ENCODE measurements around the gene RASGEF1B.

Gene RASGEF1B

GRCh38 chr4:81465406-81466340, 6.0 kb downstream of the RASGEF1B start:
- no peak for DNase-seq (ENCODE audit: low read depth)

GRCh38 chr4:81460834-81461233, 10.9 kb downstream of the RASGEF1B start:
- no peak for DNase-seq (ENCODE audit: low read depth)

GRCh38 chr4:81460191-81460701, 11.5 kb downstream of the RASGEF1B start:
- DNase-seq (ENCODE audit: low read depth) = no peak

DNA sequence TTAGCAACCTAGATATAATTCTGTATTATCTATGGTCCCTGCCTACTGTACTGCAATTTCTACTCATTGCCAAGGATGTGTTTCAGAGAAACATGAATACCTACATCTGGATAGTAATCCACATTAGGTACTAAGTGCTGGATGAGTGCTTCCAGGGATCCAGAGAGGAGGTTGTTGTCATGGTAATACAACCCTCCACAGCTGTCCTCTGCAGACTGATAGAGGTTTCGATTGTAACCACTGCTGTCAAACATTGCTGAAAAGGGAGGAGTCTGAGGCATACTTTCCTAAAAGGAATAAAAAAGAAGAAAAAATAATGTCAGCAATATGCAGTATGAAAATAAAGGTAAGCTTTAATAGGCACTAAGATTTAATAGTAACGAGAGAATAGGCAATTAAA, 12.5 kb downstream of the RASGEF1B start:
- DNase-seq (ENCODE audit: low read depth) = no peak

- no peak for DNase-seq (ENCODE audit: low read depth)
Observed at GRCh38 chr4:81457921-81458520, 13.7 kb downstream of the RASGEF1B start.

DNA sequence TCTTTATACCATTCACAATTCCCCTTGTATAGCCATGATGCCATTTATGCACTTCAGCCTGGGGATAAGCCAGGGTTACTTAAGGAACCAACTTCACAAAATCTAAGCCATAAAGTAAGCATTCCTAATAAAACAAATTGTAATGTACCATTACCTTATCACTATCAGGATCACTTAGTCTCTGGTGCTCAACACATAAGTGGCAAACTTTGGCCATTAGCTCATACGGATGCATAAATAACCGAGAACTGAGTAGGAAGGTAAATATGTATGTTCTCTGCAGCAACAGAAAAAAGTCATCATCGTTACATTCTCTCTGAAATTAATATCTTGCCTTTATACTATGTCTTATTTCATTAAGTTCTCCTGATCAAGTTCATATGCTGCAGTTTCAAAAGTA, 14.4 kb downstream of the RASGEF1B start:
- DNase-seq (ENCODE audit: low read depth) = no peak

- no peak for DNase-seq (ENCODE audit: low read depth)
Observed at GRCh38 chr4:81455897-81456296, 15.8 kb downstream of the RASGEF1B start.

DNA sequence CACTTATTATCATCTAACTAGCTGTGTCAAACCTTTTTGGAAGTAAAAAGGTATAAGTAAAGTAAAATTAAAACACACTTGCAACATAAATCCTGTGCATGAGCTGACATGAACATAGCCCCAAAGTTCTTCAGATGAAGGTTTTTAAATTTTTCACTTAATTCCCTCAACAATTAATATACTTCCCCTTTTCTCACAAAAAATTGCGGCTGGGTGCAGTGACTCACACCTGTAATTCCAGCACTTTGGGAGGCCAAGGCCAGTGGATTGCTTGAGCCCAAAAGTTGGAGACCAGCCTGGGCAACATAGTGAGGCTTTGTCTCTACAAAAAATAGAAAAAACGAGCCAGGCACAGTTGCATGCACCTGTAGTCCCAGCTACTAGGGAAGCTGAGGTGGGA, 16.8 kb downstream of the RASGEF1B start:
- DNase-seq (ENCODE audit: low read depth) = no peak

- DNase-seq (ENCODE audit: low read depth) = no peak
Observed at GRCh38 chr4:81454499-81454898, 17.2 kb downstream of the RASGEF1B start.

DNA sequence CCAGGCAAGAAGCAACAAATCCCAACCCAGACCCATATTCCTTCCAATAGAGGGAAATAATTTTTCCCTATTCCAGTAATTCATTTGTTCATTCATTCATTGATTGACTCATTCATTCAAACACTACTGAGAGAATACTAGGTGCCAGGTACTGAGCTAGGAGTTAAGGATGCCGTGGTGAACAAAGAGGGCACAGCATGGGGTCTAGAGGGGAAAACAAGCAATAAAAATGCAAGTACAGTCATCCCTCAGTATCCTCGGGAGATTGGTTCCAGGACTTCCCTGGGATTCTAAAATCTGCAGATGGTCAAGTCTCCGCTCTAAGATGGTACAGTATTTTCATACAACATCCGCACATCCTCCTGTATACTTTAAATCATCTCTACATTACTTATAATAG, 18.7 kb downstream of the RASGEF1B start:
- no peak for DNase-seq (ENCODE audit: low read depth)

DNA sequence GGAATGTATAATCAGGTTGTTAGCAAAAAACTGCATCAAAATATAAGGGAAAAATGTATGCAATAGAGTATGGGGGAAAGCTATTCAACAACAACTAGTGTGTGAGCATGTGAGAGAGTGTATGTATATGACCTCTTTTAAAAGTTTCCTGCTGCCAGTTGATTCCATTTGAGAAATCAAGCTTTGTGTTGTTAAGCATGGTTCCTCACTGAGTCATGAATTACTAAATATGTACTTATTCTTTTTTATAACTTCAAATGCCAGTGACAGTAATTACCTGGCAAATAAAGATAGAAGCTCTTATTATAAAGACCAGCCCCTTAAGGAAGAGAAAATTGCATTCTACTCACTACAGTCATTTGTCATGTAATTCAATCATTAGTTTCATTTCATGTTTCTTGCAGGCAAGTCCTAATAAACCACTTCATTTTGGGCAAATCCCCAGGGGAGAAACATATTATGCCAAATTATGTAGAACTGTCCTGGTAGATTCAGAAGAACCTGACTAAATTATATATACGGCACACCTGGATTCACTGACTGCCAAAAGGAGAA, 19.2 kb downstream of the RASGEF1B start:
- DNase-seq (ENCODE audit: low read depth) = no peak

- DNase-seq (ENCODE audit: low read depth) = no peak
Observed at GRCh38 chr4:81449015-81449414, 22.7 kb downstream of the RASGEF1B start.

- no peak for DNase-seq (ENCODE audit: low read depth)
Observed at GRCh38 chr4:81447566-81448229, 24.0 kb downstream of the RASGEF1B start.

DNA sequence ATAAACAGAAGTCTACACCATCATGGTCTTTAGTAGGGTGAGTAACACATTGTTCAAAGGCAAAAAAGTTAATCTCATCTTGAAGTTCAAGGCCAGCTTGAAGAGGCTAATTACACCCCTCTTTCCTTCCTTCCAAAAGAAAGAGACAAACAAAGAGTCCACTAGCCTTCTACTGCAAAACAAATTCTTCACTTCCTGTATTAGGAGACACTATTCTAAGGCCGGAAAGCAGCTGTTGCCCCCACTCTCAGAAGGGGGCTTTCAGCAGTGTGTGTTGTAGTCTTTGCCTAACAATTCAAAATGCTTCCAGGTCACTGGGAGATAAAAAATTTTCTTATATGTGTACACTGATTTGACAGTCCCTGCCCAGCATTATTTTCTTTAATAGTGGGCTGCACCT, 25.1 kb downstream of the RASGEF1B start:
- no peak for DNase-seq (ENCODE audit: low read depth)

GRCh38 chr4:81445196-81445595, 26.5 kb downstream of the RASGEF1B start:
- no peak for DNase-seq (ENCODE audit: low read depth)

DNA sequence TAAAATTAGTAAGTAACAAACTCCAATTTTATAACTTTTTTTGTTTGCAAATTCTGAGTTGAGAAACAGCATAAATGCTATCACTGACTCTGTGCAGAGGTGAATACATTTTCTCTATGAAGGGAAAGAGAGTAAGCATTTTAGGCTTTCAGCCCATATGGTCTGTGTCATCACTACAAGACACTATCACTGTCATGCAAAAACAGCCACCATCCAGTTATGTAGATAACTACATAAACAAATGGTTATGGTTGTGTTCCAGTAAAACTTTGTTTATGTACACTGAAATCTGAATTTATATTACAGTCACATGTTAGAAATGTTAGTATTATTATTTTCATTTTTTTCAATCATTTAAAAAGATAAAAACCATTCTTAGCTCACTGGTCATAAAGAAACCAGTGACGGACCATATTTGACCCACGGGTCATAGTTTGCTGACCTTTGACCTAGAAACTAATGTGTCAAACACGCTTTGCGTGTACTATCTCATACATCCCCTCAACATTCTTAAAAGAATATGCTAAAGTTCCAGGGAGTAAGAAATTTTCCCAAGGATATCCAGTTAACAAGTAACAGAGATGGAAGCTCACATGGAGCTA, 29.1 kb downstream of the RASGEF1B start:
- DNase-seq (ENCODE audit: low read depth) = no peak

- DNase-seq (ENCODE audit: low read depth) = no peak
Observed at GRCh38 chr4:81440949-81441348, 30.8 kb downstream of the RASGEF1B start.

- no peak for DNase-seq (ENCODE audit: low read depth)
Observed at GRCh38 chr4:81436941-81437574, 34.6 kb downstream of the RASGEF1B start.

- no peak for DNase-seq (ENCODE audit: low read depth)
Observed at GRCh38 chr4:81436096-81436495, 35.6 kb downstream of the RASGEF1B start.

- DNase-seq (ENCODE audit: low read depth) = no peak
Observed at GRCh38 chr4:81432825-81433224, 38.9 kb downstream of the RASGEF1B start.

GRCh38 chr4:81431971-81432370, 39.7 kb downstream of the RASGEF1B start:
- no peak for DNase-seq (ENCODE audit: low read depth)

DNA sequence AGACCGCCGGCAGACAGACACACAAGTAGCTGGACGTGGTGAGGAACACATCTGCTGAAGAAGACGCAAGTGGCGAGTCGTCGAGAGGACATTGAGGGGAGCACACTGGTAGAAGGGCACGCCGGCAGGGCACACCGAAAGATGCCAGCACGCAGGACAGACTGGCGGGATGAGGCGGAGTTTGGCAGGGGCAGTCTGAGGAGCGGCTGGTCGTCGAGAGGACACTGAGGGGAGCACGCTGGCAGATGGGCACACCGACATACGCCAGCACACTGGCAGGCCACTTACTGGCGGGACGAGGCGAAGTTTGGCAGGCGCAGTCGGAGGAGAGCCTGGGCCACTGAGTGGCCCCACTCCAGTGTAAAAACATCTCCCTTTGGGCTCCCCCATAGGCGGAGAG, 42.1 kb downstream of the RASGEF1B start:
- DNase-seq (ENCODE audit: low read depth) = no peak

Measured in HS-5 (cell line).